Ovary (tissue), 3 donors: ENCODE results near the gene NTRK3.

ENCODE experiments used
- EP300 ChIP-seq: sonication (generic); formaldehyde crosslinking; IDR thresholded peaks from one replicate; pipeline ENCODE4 v1.6.1; 2017; ENCODE audit warnings: antibody characterized with exemption
- POLR2A ChIP-seq: fragments of 450-650 bp; IDR thresholded peaks from one replicate; pipeline ENCODE4 v1.6.1; 2017; ENCODE audit warnings: antibody characterized with exemption, mild to moderate bottlenecking, moderate library complexity
- TF ChIP-seq, protein P1 (sequence below), 3 donors: fragments of 450-650 bp in 2 of 3; fragments of 200-600 bp in 1 of 3; IDR thresholded peaks; one replicate each; pipeline versions ENCODE4 v1.5.1 to v1.8.0; 2016 to 2022; ENCODE audit warnings: antibody characterized with exemption in 3 of 3, mild to moderate bottlenecking in 1 of 3
- donor health status: DM: no; HTN: no; CAD: no.

DNA sequence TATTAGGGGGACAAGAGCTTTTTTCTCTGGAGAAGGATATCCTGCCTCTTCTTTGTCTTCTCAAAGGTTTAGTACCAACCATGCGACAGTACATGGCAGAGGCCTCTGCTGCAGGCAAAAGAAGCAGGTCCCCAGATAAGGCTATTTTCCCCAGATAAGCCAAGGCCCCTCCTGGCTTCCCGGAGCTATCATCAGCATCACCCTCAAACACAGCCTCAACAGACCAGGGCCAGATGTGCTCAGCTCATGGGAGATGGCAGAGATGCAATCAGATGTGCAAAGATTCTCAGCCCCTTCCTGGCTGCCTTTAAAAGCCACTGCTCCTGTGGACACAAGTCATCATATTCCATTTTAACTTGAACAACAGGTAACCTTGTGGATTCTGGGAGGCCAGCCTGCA lies 49.0 kb downstream of the NTRK3 start:
- TF ChIP-seq, protein P1, sequence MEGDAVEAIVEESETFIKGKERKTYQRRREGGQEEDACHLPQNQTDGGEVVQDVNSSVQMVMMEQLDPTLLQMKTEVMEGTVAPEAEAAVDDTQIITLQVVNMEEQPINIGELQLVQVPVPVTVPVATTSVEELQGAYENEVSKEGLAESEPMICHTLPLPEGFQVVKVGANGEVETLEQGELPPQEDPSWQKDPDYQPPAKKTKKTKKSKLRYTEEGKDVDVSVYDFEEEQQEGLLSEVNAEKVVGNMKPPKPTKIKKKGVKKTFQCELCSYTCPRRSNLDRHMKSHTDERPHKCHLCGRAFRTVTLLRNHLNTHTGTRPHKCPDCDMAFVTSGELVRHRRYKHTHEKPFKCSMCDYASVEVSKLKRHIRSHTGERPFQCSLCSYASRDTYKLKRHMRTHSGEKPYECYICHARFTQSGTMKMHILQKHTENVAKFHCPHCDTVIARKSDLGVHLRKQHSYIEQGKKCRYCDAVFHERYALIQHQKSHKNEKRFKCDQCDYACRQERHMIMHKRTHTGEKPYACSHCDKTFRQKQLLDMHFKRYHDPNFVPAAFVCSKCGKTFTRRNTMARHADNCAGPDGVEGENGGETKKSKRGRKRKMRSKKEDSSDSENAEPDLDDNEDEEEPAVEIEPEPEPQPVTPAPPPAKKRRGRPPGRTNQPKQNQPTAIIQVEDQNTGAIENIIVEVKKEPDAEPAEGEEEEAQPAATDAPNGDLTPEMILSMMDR (IDR thresholded peaks at IDR 0.05): no peak
- TF ChIP-seq POLR2A: no peak
- TF ChIP-seq EP300: no peak
